ENCODE results near the gene XCL1.
"Not testable (repeated sequence)": the region's sequence is repeated elsewhere in the genome, so short reads cannot be mapped to it uniquely, and the experiment has no call there.

Gene XCL1, protein sequence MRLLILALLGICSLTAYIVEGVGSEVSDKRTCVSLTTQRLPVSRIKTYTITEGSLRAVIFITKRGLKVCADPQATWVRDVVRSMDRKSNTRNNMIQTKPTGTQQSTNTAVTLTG

DNA sequence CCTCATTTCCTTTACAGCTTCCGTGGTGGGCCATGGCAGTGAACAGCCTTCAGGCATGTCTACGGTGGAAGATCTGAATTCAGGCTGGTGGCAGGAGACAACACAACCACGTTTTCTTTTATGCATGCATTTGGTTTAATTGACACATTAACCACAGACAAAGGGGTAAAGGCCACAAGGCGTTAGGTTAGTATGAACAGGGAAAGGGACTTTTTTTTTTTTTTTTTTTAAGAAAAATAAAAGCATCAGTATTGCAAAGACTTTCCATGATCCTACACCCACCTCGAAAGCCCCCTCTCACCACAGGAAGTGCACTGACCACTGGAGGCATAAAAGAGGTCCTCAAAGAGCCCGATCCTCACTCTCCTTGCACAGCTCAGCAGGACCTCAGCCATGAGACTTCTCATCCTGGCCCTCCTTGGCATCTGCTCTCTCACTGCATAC, at the start of gene XCL1:
TSS of gene XCL1 (plus strand) at position 361 of the 444 bp plus-strand sequence. CDS start at position 394, 33 bp downstream.
- DNase-seq (ENCODE audit: low spot score): not testable (repeated sequence)

DNA sequence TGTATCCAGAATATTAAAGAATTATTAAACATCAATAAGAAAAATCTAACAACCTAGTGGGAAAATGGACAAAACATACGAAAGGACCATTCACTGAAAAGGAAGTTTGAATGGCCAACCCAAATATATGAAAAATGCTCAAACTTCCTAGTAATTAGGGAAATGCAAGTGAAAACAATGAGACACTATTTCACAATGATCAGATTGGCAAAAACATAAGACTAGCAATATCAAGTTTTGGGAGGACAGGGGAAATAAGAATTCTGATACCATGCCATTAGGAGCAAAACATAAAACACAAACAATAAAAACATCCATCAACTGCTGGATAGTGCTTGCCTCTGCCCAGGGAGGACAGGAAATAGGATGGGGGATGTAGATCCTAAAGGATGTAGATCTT, 46.9 kb upstream of the XCL1 start:
- DNase-seq (ENCODE audit: low spot score): no peak

DNA sequence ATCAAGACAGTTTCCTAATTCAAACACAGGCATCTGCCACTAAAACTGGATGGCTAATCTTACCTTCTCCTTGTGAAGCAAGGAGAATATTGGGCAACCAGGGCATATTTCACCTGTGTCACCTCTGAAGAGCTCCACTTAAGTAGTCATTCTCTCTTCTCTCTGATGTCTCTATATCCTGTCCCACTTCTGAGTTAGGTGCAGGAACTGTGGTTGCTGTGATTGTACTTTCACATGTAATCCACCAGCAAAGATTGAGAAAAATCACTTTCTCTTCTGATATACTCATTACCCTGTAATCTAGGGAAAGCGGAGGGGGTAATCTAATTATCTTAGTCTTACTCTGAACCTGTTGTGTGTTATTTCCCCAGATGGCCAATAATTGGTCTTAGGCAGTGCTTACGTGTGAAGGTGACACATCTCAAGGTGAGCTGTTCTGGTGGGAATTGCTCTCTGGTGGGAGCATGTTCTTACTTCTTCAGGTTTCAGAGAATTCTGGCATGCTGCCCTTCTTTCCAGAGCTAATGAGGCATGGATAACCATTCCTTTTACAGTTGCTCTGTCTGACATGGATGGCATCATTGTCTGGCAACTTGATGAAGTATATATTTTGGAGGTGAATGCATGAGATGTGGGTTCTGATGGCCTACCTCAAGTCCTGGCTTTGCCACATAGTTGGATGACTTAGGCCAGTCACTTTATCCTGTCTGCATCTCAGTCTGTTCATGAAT, 44.6 kb upstream of the XCL1 start:
- no peak for DNase-seq (ENCODE audit: low spot score)

GRCh38 chr1:168535536-168535935, 40.9 kb upstream of the XCL1 start:
- no peak for DNase-seq (ENCODE audit: low spot score)

GRCh38 chr1:168540798-168541197, 35.6 kb upstream of the XCL1 start:
- DNase-seq (ENCODE audit: low spot score): not testable (repeated sequence)

GRCh38 chr1:168542978-168543377, 33.4 kb upstream of the XCL1 start:
- DNase-seq (ENCODE audit: low spot score): not testable (repeated sequence)

- not testable (repeated sequence) for DNase-seq (ENCODE audit: low spot score)
These were observed 32.4 kb upstream of the XCL1 start, which contains the start of gene XCL2 for GRCh38 chr1:168543840-168544498. TSS of gene XCL2 (minus strand) at chr1:168543997. CDS start at chr1:168543964, 33 bp downstream.

GRCh38 chr1:168545678-168546552, 30.5 kb upstream of the XCL1 start:
- not testable (repeated sequence) for DNase-seq (ENCODE audit: low spot score)

DNA sequence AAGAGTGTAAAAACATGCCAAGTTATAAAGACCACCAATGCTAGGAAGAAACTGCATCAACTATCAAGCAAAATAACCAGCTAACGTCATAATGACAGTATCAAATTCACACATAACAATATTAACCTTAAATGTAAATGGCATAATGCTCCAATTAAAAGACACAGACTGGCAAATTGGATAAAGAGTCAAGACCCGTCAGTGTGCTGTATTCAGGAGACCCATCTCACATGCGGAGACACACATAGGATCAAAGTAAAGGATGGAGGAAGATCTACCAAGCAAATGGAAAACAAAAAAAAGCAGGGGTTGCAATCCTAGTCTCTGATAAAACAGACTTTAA, 29.9 kb upstream of the XCL1 start:
- not testable (repeated sequence) for DNase-seq (ENCODE audit: low spot score)

DNA sequence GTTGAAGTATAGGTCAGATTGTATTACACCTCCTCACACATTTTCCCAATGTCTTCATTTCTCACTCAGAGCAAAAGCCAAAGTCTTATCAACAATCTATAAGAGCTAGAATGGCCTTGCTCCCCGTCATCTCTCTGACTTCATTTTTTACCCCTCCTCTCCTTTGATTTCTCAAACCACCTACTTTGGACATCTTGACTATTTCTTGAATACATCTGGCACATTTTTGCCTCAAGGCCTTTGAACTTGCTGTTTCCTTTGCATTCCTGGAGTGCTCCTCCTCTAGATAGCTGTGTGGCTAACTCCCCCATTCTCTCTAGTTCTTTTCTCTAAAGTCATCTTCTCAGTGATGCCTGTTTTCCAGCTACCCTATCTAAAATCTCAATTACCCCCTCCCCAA, 25.4 kb upstream of the XCL1 start:
- no peak for DNase-seq (ENCODE audit: low spot score)

DNA sequence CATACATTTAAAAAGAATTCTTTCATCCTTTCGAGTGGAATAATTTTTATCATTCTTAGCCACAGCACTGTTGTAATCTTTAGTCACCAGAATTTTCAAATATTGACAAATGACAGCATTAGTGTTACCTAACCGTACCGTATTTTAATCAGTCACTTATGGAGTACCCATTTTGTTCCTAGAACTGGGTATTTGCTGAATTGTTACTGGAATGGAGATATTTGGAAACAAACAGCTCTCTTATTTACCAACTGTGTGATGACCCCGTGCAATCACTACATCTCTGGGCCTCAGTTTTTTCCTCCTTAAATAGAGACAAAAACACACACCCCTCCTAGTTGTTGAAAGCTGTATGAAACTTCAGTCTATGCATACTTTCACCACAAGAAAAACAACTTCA, 24.7 kb upstream of the XCL1 start:
- no peak for DNase-seq (ENCODE audit: low spot score)

- no peak for DNase-seq (ENCODE audit: low spot score)
These were observed 23.4 kb upstream of the XCL1 start for GRCh38 chr1:168552961-168553360.

GRCh38 chr1:168553680-168554553, 22.5 kb upstream of the XCL1 start:
- no peak for DNase-seq (ENCODE audit: low spot score)

GRCh38 chr1:168554603-168555483, 21.6 kb upstream of the XCL1 start:
- no peak for DNase-seq (ENCODE audit: low spot score)

DNA sequence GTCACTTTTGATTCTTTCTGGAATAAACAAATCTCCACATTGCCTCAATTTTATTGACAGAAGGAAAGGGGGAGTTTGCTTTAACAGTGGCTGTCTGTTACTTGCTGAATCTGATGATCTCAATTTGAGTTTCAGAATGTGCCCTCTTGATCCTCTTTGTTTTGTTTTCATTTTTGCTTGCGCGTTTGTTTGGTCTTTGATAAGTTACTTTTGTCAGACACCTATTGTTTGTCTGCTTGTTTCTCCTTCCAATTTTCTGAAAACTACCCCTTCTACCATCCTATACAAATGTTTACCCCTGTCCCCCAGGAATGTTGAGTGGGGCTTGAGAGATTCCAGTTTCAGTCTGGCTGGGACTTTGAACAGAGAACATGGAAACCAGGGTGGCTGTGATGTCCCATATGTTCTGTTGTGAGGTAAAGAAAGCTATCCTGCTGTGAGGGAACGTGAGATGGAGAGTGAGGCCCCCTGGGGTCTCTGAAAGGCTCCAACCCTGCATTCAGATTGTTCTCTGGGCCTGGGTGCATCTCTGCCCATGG, 20.8 kb upstream of the XCL1 start:
- DNase-seq (ENCODE audit: low spot score): no peak

DNA sequence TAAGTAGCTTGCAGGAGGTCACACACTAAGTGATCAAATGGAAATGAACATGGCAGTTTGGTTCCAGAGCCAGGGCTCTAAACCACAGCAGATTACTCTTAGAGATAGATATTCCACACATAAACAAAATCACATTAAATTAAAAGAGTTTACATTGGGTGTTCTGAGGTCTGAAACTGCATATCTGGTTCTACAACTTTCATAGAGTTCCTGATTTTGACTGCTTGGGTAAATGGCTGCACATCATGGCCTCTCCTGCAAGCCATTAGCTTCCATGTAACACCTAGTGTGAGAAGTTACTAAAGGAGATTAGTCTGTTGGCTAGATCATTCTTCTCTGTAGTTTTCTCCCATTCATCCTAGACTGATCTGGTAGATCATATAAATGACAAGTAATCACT, 19.8 kb upstream of the XCL1 start:
- DNase-seq (ENCODE audit: low spot score): no peak

GRCh38 chr1:168560370-168560769, 16.0 kb upstream of the XCL1 start:
- DNase-seq (ENCODE audit: low spot score): no peak

- DNase-seq (ENCODE audit: low spot score): no peak
These were observed 14.4 kb upstream of the XCL1 start for GRCh38 chr1:168561989-168562388.

- no peak for DNase-seq (ENCODE audit: low spot score)
These were observed 10.6 kb upstream of the XCL1 start for GRCh38 chr1:168565825-168566224.

GRCh38 chr1:168567007-168567406, 9.4 kb upstream of the XCL1 start:
- DNase-seq (ENCODE audit: low spot score): no peak
